Embryonic facial prominence (tissue), 1 donor: ENCODE measurements around the gene PPP4R4.
"Not testable (repeated sequence)": the region's sequence is repeated elsewhere in the genome, so short reads cannot be mapped to it uniquely, and the experiment has no call there.

ENCODE experiments used
- DNase-seq: peaks from one replicate; pipeline ENCODE4 v3.0.0-alpha.2; 2016; ENCODE audit errors: extremely low spot score

PPP4R4 gene

GRCh38 chr14:94145902-94146527 lies 28.1 kb upstream of the PPP4R4 start:
- DNase-seq, result no peak

- DNase-seq, result no peak
Measured at GRCh38 chr14:94152676-94153075, 21.4 kb upstream of the PPP4R4 start.

GRCh38 chr14:94153750-94154342 lies 20.3 kb upstream of the PPP4R4 start:
- no peak for DNase-seq

GRCh38 chr14:94156143-94156542 lies 18.0 kb upstream of the PPP4R4 start:
- DNase-seq, result not testable (repeated sequence)

- DNase-seq, result no peak
Measured at GRCh38 chr14:94157197-94157596, 16.9 kb upstream of the PPP4R4 start.

- no peak for DNase-seq
Measured at GRCh38 chr14:94158239-94158883, 15.8 kb upstream of the PPP4R4 start.

GRCh38 chr14:94161058-94161457 lies 13.1 kb upstream of the PPP4R4 start:
- no peak for DNase-seq

- DNase-seq, result no peak
Measured at GRCh38 chr14:94161981-94162380, 12.1 kb upstream of the PPP4R4 start.

GRCh38 chr14:94162466-94162865 lies 11.7 kb upstream of the PPP4R4 start:
- no peak for DNase-seq

GRCh38 chr14:94163796-94164195 lies 10.3 kb upstream of the PPP4R4 start:
- no peak for DNase-seq

- no peak for DNase-seq
Measured at GRCh38 chr14:94164685-94165431, 9.3 kb upstream of the PPP4R4 start.

GRCh38 chr14:94165744-94166143 lies 8.4 kb upstream of the PPP4R4 start:
- no peak for DNase-seq

- DNase-seq, result no peak
Measured at GRCh38 chr14:94170136-94170535, 4.0 kb upstream of the PPP4R4 start.

- no peak for DNase-seq
Measured at GRCh38 chr14:94171208-94171607, 2.9 kb upstream of the PPP4R4 start.

GRCh38 chr14:94172545-94172944 lies 1.6 kb upstream of the PPP4R4 start:
- no peak for DNase-seq

- no peak for DNase-seq
Measured at GRCh38 chr14:94173471-94173884, 644 bp upstream of the PPP4R4 start.

- no peak for DNase-seq
Measured at GRCh38 chr14:94174604-94175010, 485 bp downstream of the PPP4R4 start.

- DNase-seq, result no peak
Measured at GRCh38 chr14:94175011-94175745, 1.1 kb downstream of the PPP4R4 start.

- DNase-seq, result no peak
Measured at GRCh38 chr14:94175747-94176146, 1.6 kb downstream of the PPP4R4 start.

GRCh38 chr14:94176808-94177207 lies 2.7 kb downstream of the PPP4R4 start:
- no peak for DNase-seq

- no peak for DNase-seq
Measured at GRCh38 chr14:94177806-94178205, 3.7 kb downstream of the PPP4R4 start.

- no peak for DNase-seq
Measured at GRCh38 chr14:94179244-94179643, 5.1 kb downstream of the PPP4R4 start.
